Spleen (tissue), 11 donors: ENCODE results near the gene KRTAP4-7. TPM values are rescaled to one million over a fixed set of nuclear protein-coding genes. Genes with fewer than 3 reads are reported as not detected.
"Not testable (repeated sequence)": the region's sequence is repeated elsewhere in the genome, so short reads cannot be mapped to it uniquely, and the experiment has no call there.

Experiments
- DNase-seq: peaks from one replicate; pipeline ENCODE4 v3.0.0-alpha.2; 2020
- H3K27ac ChIP-seq, 8 donors: fragments of 200-600 bp; sonication (generic) in 7 of 8; 1 replicate in 4 of 8; 2 replicates in 4 of 8; pipeline versions ENCODE4 v1.5.0 to v1.8.0; 2016 to 2021; ENCODE audit warnings: inconsistent platforms in 4 of 8, mild to moderate bottlenecking in 4 of 8, moderate library complexity in 1 of 8
- H3K27me3 ChIP-seq, 7 donors: fragments of 200-600 bp; sonication (generic) in 6 of 7; replicated peaks in 1 of 7; 1 replicate in 4 of 7; 2 replicates in 3 of 7; pipeline versions ENCODE4 v1.5.0 to v1.8.0; 2016 to 2021; ENCODE audit warnings: inconsistent platforms in 3 of 7, mild to moderate bottlenecking in 1 of 7
- H3K36me3 ChIP-seq, 6 donors: fragments of 200-600 bp; sonication (generic) in 5 of 6; 1 replicate in 4 of 6; 2 replicates in 2 of 6; pipeline versions ENCODE4 v1.5.0 to v1.8.0; 2016 to 2021; ENCODE audit warnings: inconsistent platforms in 2 of 6
- H3K4me1 ChIP-seq, 6 donors: fragments of 200-600 bp; sonication (generic) in 5 of 6; 1 replicate in 3 of 6; 2 replicates in 3 of 6; pipeline versions ENCODE4 v1.5.0 to v1.8.0; 2016 to 2021; ENCODE audit warnings: inconsistent platforms in 3 of 6
- H3K4me3 ChIP-seq, 8 donors: fragments of 200-600 bp; sonication (generic) in 7 of 8; 1 replicate in 4 of 8; 2 replicates in 4 of 8; pipeline versions ENCODE4 v1.5.0 to v1.8.0; 2016 to 2021; ENCODE audit warnings: inconsistent platforms in 4 of 8, mild to moderate bottlenecking in 4 of 8, moderate library complexity in 2 of 8
- H3K9me3 ChIP-seq, 8 donors: fragments of 200-600 bp; sonication (generic) in 7 of 8; 1 replicate in 4 of 8; 2 replicates in 4 of 8; pipeline versions ENCODE4 v1.5.0 to v1.8.0; 2016 to 2021; ENCODE audit warnings: inconsistent platforms in 4 of 8
- POLR2A ChIP-seq, 3 donors: fragments of 450-650 bp; IDR thresholded peaks; one replicate each; pipeline ENCODE4 v1.5.1; 2017; ENCODE audit warnings: antibody characterized with exemption in 3 of 3, mild to moderate bottlenecking in 1 of 3
- POLR2AphosphoS5 ChIP-seq, 3 donors: sonication (generic); formaldehyde crosslinking; IDR thresholded peaks; one replicate each; pipeline ENCODE4 v1.5.1; 2017; ENCODE audit warnings: antibody characterized with exemption in 3 of 3
- WGBS, 5 donors: extraction: QIAGEN DNeasy Blood & Tissue Kit in 3 of 5; methylation state at CpG; one replicate each; pipeline versions ENCODE4 v1.1.5 to v1.1.7; 2013 to 2018; 5-methylcytosine and 5-hydroxymethylcytosine counted together
- intact Hi-C: fragments of 100-400 bp; cut with DNase I; formaldehyde crosslinking; loops from one replicate; pipeline ENCODE4 v1.15.0; 2023; ENCODE audit warnings: low total_unique reads
- polyA plus RNA-seq, 3 donors: library from polyadenylated mRNA; stranded (reverse); fragments of 200-250 nt; gene quantifications; one replicate each; pipeline ENCODE4 v1.2.1, GENCODE V29; 2013
- total RNA-seq, 7 donors: library from RNA; depleted of rRNA in 3 of 7; stranded (reverse); fragments of >200 nt in 3 of 7; fragmentation: NEBNext Ultra II Directional in 4 of 7; extraction: Animal tissue kit (Norgen Biotek cat#: 25700) in 4 of 7; gene quantifications; one replicate each; pipeline versions ENCODE4 v1.1.0 to v1.2.1, GENCODE V29; 2016 to 2021
- TF ChIP-seq, protein P1 (sequence below), 11 experiments: fragments of 200-600 bp in 7 of 11; fragments of 450-650 bp in 4 of 11; sonication (generic) in 4 of 11; IDR thresholded peaks in 8 of 11; conservative IDR thresholded peaks in 3 of 11; 1 replicate in 7 of 11; 2 replicates in 4 of 11; pipeline versions ENCODE4 v1.4.0 to v1.8.0; 2016 to 2021; ENCODE audit warnings: antibody characterized with exemption in 11 of 11, inconsistent platforms in 4 of 11, mild to moderate bottlenecking in 1 of 11
- donor health status: healthy with polysubstance abuse.
- donor health status: DM: no; HTN: no; CAD: no; lungs with moderate emphysema.
- donor health status: DM: no; HTN: no; CAD: no.
- donor health status: Bipolar disorder and iron deficiency.
- donor health status: healthy.
- donor health status: DM: no; HTN: no; CAD: no.
- donor health status: DM: yes; HTN: yes; CAD: no.

The KRTAP4-7 gene
- total and polyA plus RNA-seq, 10 donors, result not detected

DNA sequence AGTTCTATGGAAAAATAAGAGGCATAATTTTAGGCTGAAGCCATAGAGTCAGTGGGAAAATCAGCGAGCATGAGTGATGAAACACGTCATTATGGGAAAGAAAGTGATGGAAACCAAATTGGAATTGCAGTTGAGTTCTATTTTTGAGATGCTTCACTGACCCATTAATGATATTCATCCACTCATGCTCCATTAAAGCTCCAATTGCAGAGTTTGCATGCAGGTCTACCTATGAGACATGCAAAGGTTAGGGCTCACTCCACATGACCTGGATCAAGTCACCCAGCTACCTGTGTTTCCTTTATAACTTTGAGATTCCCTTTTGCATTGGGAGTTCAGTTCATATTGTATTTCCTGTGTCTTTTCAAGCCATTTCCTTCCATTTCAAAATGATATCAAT is 10.3 kb upstream of the KRTAP4-7 start:
- Histone ChIP-seq H3K4me1 (no peaks in the 10 kb centered on the region), H3K27me3 (peaks cover 0 to 9% (median 0%) of the 10 kb centered on the region in 7 donors), H3K27ac (no peak overlapping the region), H3K36me3 (no peaks in the 10 kb centered on the region), H3K9me3 (no peaks in the 10 kb centered on the region), H3K4me3 (no peak overlapping the region)
- TF ChIP-seq POLR2AphosphoS5 (IDR thresholded peaks at IDR 0.05), result no peak
- TF ChIP-seq, protein P1, sequence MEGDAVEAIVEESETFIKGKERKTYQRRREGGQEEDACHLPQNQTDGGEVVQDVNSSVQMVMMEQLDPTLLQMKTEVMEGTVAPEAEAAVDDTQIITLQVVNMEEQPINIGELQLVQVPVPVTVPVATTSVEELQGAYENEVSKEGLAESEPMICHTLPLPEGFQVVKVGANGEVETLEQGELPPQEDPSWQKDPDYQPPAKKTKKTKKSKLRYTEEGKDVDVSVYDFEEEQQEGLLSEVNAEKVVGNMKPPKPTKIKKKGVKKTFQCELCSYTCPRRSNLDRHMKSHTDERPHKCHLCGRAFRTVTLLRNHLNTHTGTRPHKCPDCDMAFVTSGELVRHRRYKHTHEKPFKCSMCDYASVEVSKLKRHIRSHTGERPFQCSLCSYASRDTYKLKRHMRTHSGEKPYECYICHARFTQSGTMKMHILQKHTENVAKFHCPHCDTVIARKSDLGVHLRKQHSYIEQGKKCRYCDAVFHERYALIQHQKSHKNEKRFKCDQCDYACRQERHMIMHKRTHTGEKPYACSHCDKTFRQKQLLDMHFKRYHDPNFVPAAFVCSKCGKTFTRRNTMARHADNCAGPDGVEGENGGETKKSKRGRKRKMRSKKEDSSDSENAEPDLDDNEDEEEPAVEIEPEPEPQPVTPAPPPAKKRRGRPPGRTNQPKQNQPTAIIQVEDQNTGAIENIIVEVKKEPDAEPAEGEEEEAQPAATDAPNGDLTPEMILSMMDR (IDR thresholded peaks at IDR 0.05 in 8 of 11, conservative IDR thresholded peaks at IDR 0.05 in 3 of 11), result no peak
- no peak for TF ChIP-seq POLR2A (IDR thresholded peaks at IDR 0.05)
- WGBS, 5 donors, result 76 to 94% (median 90%) methylated on average over 2 of the region's 2 CpGs
- DNase-seq, result no peak
- intact Hi-C loops, result no loop called here

DNA sequence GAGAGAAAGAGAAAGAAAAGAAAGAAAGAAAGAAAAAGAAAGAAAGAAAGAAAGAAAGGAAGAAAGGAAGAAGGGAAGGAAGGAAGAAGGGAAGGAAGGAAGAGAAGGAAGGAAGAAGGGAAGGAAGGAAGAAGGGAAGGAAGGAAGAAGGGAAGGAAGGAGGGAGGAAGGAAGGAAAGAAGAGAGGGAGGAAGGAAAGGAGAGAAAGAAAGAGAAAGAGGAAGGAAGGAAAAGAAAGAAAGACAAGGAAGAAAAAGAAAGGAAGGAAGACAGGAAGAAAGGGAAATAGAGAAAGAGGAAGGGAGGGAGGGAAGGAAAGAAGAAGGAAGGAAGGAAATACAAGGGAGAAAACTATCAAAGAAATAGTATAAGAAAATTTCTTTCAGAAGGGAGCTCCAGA is 7.2 kb upstream of the KRTAP4-7 start:
- Histone ChIP-seq H3K4me3 (no peak overlapping the region), H3K27me3 (peaks cover 0 to 9% (median 0%) of the 10 kb centered on the region in 7 donors), H3K27ac (no peak overlapping the region), H3K36me3 (no peaks in the 10 kb centered on the region), H3K9me3 (no peaks in the 10 kb centered on the region), H3K4me1 (no peaks in the 10 kb centered on the region)
- TF ChIP-seq POLR2AphosphoS5 (IDR thresholded peaks at IDR 0.05) (no peak), POLR2A (IDR thresholded peaks at IDR 0.05) (no peak)
- TF ChIP-seq, protein P1 (IDR thresholded peaks at IDR 0.05 in 8 of 11, conservative IDR thresholded peaks at IDR 0.05 in 3 of 11), result no peak
- intact Hi-C loops, result no loop called here
- no peak for DNase-seq

DNA sequence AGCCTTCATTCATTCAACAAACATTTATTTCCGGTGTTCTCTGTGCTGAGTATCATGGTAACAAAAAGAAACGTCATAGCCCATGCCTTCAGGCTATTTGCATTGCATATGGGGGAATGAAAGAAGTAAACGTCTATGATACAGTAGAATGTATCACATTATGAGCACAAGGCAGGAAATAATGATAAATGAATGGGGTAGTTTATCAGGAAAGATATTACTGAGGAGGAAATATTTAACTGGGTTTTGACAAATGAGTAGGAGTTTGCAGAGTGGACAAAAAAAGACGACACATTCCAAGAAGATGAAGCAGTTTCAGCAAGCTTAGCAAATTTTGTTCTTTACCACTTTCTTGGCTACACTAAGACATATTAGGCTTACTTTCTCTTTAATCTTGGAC is 1.3 kb upstream of the KRTAP4-7 start:
- intact Hi-C loops, result no loop called here
- Histone ChIP-seq H3K4me3 (no peak overlapping the region), H3K9me3 (no peaks in the 10 kb centered on the region), H3K27me3 (no peaks in the 10 kb centered on the region), H3K36me3 (no peaks in the 10 kb centered on the region), H3K27ac (no peak overlapping the region), H3K4me1 (no peaks in the 10 kb centered on the region)
- TF ChIP-seq POLR2A (IDR thresholded peaks at IDR 0.05) (no peak), POLR2AphosphoS5 (IDR thresholded peaks at IDR 0.05) (no peak)
- TF ChIP-seq, protein P1 (IDR thresholded peaks at IDR 0.05 in 8 of 11, conservative IDR thresholded peaks at IDR 0.05 in 3 of 11), result no peak
- DNase-seq, result no peak
- WGBS, 5 donors, result 46 to 73% (median 56%) methylated on average over 4 of the region's 4 CpGs

DNA sequence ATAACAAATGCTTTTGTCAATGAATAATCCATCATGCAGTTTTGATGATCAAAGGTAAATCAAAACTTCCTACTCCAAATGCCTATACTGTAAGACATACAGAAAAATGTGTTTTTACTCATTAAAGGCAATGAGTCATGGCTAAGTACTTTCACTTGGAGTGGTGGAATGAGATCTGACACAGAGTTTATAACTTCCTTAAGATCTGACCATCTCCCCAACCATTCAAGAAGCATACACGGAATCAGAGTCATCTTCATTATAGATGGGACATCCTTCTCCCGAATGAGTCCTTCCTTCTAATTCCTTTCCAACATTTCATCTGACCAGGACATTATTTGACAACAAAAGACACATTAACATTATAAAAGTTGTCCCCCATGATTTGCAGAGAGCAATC is 523 bp upstream of the KRTAP4-7 start:
- H3K4me3 ChIP-seq, intact Hi-C loops, H3K4me1 ChIP-seq, H3K36me3 ChIP-seq, H3K9me3 ChIP-seq, H3K27ac ChIP-seq, H3K27me3 ChIP-seq, DNase-seq: not testable (repeated sequence)
- 62 to 92% (median 90%) methylated on average over 2 of the region's 2 CpGs for WGBS, 5 donors

DNA sequence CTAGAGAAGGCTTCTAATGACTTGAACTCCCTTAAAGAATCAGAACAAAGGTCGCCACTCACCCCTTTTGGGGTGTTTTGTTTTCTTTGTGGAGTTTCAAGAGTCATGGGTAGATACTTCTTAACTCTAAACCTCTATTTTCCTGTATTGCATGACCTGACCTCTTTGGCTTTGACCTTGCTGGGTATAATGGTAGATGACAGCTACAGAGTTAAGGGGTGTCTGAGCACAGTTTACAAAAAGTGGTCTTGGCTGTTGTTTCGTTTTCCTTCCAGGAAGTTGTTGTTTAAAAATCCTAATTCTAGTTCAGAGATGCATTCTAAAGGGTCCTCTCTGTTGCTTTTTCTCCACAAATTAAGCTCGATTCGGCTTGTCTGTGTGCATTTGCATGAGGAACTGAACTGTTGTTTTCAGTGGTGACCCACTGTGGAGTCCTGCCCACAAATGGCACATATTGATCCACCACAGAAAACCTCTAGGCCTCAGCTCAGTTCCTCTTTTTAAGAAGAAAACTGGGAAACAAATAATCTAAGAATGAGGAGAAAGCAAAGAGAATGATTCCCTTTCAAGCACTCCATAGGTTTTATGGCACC is 4.9 kb downstream of the KRTAP4-7 start:
- peaks cover 0 to 11% (median 0%) of the 10 kb centered on the region in 8 donors for H3K9me3 ChIP-seq
- WGBS, 5 donors, result 29 to 63% (median 52%) methylated on average over 4 of the region's 4 CpGs
- DNase-seq, H3K4me3 ChIP-seq, H3K27me3 ChIP-seq, H3K27ac ChIP-seq, H3K36me3 ChIP-seq, H3K4me1 ChIP-seq, intact Hi-C loops: not testable (repeated sequence)
